GM21381 (cell line): ENCODE results near the gene GBF1.
"Not testable (repeated sequence)": the region's sequence is repeated elsewhere in the genome, so short reads cannot be mapped to it uniquely, and the experiment has no call there.

Source experiments
- ATAC-seq: cut with Tn5 transposase; IDR thresholded peaks from one replicate; pipeline ENCODE4 v1.9.1; 2021; ENCODE audit warnings: mild to moderate bottlenecking, moderate library complexity; ENCODE audit not compliant: unreplicated experiment

Gene GBF1

DNA sequence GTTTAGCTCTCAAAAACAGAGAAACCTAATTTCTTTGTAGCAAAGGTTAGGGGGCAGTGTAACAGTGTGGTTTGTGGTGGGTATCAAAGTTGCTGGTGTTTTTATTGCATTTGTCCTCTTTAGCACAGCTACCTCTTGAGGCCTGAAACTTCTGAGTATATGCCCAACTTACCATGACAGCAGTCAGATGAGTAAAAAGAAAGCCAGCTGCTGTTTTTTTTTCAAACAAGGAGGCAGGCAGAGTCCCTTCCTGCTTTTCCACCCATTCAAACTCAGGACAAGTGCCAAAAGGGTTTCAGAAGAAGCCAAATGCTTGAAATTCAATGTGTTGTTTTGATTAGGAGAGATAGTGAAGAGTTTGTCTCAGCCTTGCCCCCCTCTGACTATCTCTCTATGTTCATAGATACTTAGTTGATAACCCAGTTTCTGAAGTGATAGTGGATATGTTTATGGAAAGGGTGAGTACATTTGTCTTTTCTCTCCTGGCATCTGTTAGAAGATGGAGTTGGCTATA, 23.1 kb downstream of the GBF1 start:
- no peak for ATAC-seq

DNA sequence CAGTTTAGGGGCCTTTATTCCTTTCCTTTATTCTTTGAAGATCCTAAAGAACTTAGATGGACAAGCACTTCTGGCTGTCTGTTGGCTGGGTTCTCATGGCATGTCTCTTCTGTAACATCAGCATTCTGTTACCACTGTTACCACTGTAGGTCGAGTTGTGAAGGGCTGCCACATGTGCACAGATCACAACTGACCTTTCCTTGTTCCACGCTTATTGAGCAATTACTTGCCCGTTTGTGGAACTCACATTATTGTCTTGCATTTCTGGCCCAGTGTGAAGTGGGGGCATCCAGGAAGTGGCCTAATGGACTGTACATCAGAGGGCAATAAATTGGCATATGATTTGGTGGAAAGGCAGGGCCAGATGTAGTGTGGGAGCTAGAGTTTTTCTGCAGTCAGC, 23.7 kb downstream of the GBF1 start:
- no peak for ATAC-seq

- ATAC-seq, result no peak
Measured at GRCh38 chr10:102274062-102274461, 28.7 kb downstream of the GBF1 start.

DNA sequence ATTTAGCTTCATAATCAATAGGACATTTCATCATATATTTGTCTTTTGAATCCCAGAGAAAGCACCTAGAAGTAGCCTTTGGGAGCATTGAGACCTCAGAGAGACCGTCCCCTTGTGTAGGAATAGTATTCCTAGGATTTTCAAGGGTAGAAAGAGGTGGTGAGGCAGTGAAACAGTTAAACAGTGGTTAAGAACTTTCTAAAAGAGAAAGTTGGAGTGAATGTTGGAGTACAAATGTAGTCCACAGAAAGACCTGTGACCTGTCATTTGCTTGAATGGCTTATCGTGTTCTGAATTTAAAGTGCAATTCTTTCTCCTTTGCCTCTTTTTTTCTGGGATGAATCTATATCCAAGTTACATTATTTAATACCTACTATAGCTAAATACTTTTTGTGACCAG, 30.0 kb downstream of the GBF1 start:
- no peak for ATAC-seq

DNA sequence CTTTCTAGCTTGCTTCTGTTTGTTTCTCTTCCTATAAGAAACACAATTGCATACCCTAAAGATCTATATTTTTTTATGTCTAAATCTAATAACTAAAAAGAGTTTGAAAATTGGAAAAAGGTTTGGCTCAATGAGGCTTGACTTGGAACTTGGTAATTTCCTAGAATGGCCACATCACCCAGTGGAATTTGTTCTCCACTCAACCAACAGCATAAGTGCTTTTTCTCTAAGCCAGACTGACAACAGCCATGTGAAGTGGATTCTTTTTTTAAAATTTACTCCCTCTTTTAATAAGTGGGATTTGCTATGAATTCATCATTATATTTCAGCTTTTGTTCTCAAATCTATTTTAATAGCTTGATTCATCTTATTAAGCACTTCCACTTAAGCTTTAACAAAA, 33.8 kb downstream of the GBF1 start:
- ATAC-seq, result no peak

DNA sequence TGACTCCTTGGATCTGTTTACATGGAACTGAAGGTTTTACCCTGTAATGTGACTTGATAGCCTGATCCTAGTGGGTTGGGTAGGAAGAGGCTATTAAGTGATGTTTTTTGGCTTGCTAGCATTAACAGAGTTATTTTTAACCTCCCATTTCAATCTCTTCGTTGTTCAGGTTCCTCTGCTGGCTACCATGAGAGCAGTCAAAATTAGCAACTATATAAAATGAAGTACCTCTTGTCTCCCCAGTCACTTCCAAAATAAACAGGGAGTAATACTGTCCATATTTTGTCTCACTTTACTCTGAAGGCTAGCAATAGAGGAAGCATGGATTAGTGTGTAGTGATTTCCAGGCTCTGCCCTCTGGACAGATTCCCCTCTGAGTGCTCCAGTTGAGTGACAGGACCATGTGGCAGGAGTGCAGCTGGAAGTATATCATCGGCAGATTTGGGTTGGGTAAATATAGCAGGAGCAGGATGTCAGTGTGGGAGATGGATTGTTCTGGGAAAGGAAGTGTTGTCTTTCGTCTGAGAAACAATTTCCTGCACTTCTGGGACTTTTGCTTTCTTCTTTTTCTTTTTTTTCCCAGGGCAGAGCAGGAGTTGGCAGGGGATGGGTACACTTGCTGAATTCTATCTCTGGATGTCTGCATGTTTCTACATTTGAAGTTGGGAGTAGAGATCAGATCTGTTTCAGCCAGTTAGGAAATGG, 35.2 kb downstream of the GBF1 start:
- no peak for ATAC-seq

DNA sequence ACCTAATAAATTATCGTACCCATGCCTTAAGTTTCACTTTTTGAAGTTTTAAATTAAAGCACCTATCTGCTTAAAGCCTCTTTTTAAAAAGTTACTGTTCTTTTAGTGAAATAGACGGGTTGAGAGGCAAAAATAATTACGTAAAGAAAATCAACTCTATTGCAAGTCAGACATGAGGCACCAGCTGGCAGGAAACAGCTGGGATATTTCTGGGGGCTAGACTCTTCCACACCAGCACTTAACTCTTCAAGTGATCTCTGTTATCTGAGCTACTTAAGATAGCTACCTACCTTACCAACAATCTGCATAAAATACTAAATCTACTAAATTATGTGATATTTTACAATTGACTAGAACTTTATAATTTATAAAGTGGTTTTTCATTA, 35.8 kb downstream of the GBF1 start:
- ATAC-seq, result no peak

- no peak for ATAC-seq
Measured at GRCh38 chr10:102283488-102283887, 38.2 kb downstream of the GBF1 start.

GRCh38 chr10:102283890-102284289, 38.6 kb downstream of the GBF1 start:
- ATAC-seq, result no peak

- no peak for ATAC-seq
Measured at GRCh38 chr10:102284531-102284930, 39.2 kb downstream of the GBF1 start.

DNA sequence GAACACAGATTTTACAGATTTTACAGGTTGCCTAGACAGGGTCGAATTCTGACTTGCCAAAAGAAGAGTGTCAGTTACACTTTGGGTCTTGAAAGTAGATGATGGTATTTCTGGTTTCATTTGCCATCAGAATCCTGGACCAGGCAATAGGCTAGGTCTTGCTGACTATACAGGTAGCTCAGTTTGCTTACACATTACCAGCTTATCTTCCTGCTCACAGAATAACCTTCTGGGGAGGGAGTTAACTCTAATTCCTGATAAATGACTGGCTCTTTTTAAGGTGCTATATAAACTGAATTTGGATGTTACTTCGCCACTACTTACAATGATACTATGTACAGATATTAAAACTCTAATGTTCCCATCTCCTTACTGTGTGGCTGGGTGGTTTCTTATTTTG, 39.8 kb downstream of the GBF1 start:
- ATAC-seq, result no peak

GRCh38 chr10:102286216-102286615, 40.9 kb downstream of the GBF1 start:
- ATAC-seq, result no peak

- no peak for ATAC-seq
Measured at GRCh38 chr10:102287538-102287937, 42.2 kb downstream of the GBF1 start.

DNA sequence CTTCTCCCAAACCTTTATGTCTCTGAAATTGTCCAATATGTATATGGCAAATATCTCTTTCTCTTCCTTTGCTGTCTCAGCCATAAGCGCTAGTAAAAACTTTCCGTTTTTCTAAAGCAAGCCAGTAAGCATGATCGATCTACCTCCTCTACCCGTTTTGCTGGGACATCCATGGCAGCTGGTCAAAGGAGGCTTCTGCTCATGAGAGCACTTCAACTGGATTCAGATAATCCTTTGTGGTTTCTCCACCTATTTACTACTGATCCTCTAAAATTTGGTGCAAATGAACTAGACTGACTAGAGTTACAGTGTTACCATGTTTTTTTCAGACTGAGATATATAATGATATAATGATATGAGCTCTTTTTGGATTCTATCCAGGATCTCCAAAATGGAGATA, 42.7 kb downstream of the GBF1 start:
- no peak for ATAC-seq

GRCh38 chr10:102289356-102289755, 44.0 kb downstream of the GBF1 start:
- no peak for ATAC-seq

DNA sequence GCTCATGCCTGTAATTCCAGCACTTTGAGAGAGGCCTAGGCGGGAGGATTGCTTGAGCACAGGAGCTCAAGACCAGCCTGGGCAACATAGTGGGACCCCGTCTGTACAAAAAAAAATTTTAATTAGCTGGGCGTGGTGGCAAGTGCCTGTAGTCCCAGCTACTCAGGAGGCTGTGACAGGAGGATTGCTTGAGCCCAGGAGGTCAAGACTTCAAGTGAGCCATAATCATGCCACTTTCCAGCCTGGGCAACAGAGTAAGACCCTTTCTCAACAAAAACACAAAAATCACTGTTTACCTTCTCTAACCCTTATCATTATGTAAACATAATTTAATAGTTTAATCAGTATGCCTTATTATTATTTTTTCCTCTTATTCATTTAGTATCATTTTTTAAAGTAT, 44.5 kb downstream of the GBF1 start:
- no peak for ATAC-seq

GRCh38 chr10:102291221-102291905, 46.0 kb downstream of the GBF1 start:
- no peak for ATAC-seq

DNA sequence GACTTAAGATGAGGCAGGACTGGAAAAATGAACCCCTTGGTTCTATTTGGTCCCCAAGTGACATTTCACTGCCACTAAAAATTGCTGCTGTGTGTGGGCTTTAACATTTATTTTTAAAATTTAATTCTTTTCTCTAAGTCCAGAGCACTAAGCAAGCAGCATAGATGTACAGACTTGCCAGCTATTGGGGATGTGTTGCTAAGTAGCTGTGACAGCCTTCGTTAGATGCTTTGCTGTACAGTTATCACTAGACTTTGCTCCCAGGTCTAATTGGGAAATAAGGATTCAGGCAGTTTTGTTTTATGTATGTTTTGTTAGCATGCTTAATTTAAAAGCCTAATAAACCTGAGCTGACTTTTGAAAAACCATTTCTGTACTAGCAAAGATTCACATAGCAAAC, 51.8 kb downstream of the GBF1 start:
- no peak for ATAC-seq

DNA sequence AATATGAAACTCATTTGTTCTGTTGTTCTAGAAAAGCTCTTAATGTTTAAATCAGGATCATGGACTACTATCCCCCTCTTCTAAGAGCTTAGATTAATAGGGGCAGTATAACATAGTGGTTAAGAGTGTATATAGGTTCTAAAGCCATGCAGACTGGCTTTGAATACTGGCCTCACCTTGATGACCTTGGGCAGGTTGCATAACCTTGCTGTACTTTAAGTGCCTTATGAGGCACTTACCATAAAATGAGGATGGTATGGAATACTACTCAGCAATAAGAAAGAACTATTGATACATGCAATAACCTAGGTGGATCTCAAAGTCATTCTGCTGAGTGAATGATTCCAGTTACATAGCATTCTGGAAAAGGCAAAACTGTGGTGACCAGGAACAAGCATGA, 53.6 kb downstream of the GBF1 start:
- ATAC-seq, result no peak

- no peak for ATAC-seq
Measured at GRCh38 chr10:102299873-102300272, 54.5 kb downstream of the GBF1 start.

GRCh38 chr10:102300278-102300843, 55.0 kb downstream of the GBF1 start:
- no peak for ATAC-seq

DNA sequence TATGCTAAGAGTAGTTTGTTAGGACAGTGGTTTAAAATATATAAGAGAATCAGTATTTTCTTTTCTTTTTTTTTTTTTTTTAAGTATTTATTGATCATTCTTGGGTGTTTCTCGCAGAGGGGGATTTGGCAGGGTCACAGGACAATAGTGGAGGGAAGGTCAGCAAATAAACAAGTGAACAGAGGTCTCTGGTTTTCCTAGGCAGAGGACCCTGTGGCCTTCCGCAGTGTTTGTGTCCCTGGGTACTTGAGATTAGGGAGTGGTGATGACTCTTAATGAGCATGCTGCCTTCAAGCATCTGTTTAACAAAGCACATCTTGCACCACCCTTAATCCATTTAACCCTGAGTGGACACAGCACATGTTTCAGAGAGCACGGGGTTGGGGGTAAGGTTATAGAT, 55.6 kb downstream of the GBF1 start:
- ATAC-seq, result not testable (repeated sequence)
